Upper lobe of right lung (tissue), 1 donor: Measurements from ENCODE around the gene OTULINL. TPM values are rescaled to one million over a fixed set of nuclear protein-coding genes. Genes with fewer than 3 reads are reported as not detected.

Experiments
- ATAC-seq: fragments of 200-7000 bp; cut with Tn5 transposase; one replicate; pipeline ENCODE4 v1.9.1; 2020; ENCODE audit warnings: mild to moderate bottlenecking, moderate library complexity
- DNase-seq: peaks from one replicate; pipeline ENCODE4 v3.0.0-alpha.2; 2020
- H3K27ac ChIP-seq: fragments of 200-600 bp; one replicate; pipeline ENCODE4 v1.8.0; 2022
- H3K27me3 ChIP-seq: fragments of 200-600 bp; one replicate; pipeline ENCODE4 v1.8.0; 2022; ENCODE audit warnings: mild to moderate bottlenecking
- H3K36me3 ChIP-seq: fragments of 200-600 bp; one replicate; pipeline ENCODE4 v1.8.0; 2022
- H3K4me1 ChIP-seq: fragments of 200-600 bp; one replicate; pipeline ENCODE4 v1.8.0; 2022
- H3K4me3 ChIP-seq: fragments of 200-600 bp; one replicate; pipeline ENCODE4 v1.8.0; 2022; ENCODE audit warnings: mild to moderate bottlenecking
- H3K9me3 ChIP-seq: fragments of 200-600 bp; one replicate; pipeline ENCODE4 v1.8.0; 2022
- intact Hi-C: fragments of 100-400 bp; cut with DNase I; formaldehyde crosslinking; loops from one replicate; pipeline ENCODE4 v1.11.0; 2022
- total RNA-seq: library from RNA; stranded (reverse); fragmentation: NEBNext Ultra II Directional; extraction: Animal tissue kit (Norgen Biotek cat#: 25700); gene quantifications from one replicate; pipeline ENCODE4 v1.2.1, GENCODE V29; 2021
- TF ChIP-seq, protein P1 (sequence below): fragments of 200-600 bp; IDR thresholded peaks from one replicate; pipeline ENCODE4 v1.8.0; 2022; ENCODE audit warnings: antibody characterized with exemption
- donor health status: DM: no; HTN: yes; CAD: no; lungs with severe emphysema.

OTULINL gene
- total RNA-seq, 1 donor from 2014 or later, result 104 TPM

DNA sequence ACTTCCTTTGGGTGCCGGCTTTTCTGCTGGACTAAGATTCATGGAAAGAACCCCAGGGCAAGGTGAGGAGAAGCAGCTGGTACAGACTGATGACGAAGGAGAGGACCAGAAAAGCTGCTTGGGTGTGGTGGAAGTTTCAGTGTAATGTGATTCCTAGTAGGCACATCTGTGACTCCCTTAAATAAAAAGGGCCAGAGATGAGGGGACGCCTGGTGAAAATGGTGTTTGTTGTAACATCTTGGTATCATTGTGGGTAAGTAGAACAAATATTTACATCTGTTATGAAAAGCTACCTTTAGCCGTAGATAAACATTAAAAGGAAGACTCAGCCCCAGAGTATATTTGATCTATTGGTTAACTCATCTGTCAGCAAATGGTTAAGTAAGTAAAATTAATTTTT is 33.8 kb downstream of the OTULINL start:
- intact Hi-C loops, result no loop called here
- H3K27ac ChIP-seq, result no peak overlapping the region

DNA sequence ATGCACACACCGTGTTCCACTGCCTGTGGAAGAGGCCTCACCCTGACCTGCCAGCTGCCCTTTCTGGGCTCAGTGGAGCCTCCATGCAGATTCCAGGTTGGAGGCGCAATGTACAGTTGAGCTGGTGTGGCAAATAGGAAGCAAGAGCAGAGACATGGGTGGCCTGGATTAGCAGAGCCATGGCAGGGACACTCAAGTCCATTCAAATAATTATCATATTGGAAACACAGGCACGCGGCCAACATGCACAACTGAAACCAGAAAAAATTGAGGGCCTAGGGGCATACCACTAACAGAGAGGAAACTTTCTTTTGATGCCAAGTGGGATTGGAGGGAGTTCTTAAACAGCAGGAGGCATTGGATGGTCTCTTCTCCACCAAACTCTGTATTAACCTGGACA is 35.8 kb downstream of the OTULINL start:
- Histone ChIP-seq H3K27me3 (no peaks in the 10 kb centered on the region), H3K36me3 (peaks cover 19% of the 10 kb centered on the region), H3K27ac (no peak overlapping the region), H3K4me3 (no peak overlapping the region), H3K4me1 (no peaks in the 10 kb centered on the region), H3K9me3 (no peaks in the 10 kb centered on the region)
- ATAC-seq (no peak), DNase-seq (no peak)
- TF ChIP-seq, protein P1, sequence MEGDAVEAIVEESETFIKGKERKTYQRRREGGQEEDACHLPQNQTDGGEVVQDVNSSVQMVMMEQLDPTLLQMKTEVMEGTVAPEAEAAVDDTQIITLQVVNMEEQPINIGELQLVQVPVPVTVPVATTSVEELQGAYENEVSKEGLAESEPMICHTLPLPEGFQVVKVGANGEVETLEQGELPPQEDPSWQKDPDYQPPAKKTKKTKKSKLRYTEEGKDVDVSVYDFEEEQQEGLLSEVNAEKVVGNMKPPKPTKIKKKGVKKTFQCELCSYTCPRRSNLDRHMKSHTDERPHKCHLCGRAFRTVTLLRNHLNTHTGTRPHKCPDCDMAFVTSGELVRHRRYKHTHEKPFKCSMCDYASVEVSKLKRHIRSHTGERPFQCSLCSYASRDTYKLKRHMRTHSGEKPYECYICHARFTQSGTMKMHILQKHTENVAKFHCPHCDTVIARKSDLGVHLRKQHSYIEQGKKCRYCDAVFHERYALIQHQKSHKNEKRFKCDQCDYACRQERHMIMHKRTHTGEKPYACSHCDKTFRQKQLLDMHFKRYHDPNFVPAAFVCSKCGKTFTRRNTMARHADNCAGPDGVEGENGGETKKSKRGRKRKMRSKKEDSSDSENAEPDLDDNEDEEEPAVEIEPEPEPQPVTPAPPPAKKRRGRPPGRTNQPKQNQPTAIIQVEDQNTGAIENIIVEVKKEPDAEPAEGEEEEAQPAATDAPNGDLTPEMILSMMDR, result no peak
- intact Hi-C loops, result no loop called here

More for the DNA sequence above, 33.8 kb downstream of the OTULINL start:
- Histone ChIP-seq H3K27me3 (no peaks in the 10 kb centered on the region), H3K9me3 (no peaks in the 10 kb centered on the region), H3K36me3 (peaks cover 23% of the 10 kb centered on the region), H3K4me3 (no peak overlapping the region), H3K4me1 (no peaks in the 10 kb centered on the region)
- ATAC-seq (no peak), DNase-seq (no peak)
- TF ChIP-seq, protein P1, result no peak

DNA sequence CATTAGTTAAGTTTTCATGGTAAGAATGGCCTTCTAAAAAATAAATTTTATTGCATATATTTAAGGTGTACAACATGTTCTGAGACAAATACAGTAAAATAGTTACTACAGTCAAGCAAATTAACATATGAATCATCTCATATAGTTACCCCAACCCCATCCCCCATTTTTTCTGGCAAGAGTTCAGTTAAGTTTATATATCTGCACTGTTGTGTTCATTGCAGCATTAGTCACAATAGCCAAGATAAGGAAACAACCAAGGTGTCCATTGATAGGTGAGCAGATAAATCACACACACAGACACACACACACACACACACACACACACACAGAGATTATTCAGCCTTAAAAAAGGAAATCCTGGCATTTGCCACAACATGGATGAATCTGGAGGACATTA is 45.7 kb downstream of the OTULINL start:
- ATAC-seq (no peak), DNase-seq (no peak)
- Histone ChIP-seq H3K27ac (no peak overlapping the region), H3K4me1 (no peaks in the 10 kb centered on the region), H3K9me3 (no peaks in the 10 kb centered on the region), H3K27me3 (no peaks in the 10 kb centered on the region), H3K36me3 (no peaks in the 10 kb centered on the region), H3K4me3 (no peak overlapping the region)
- intact Hi-C loops, result no loop called here
- TF ChIP-seq, protein P1, result no peak

DNA sequence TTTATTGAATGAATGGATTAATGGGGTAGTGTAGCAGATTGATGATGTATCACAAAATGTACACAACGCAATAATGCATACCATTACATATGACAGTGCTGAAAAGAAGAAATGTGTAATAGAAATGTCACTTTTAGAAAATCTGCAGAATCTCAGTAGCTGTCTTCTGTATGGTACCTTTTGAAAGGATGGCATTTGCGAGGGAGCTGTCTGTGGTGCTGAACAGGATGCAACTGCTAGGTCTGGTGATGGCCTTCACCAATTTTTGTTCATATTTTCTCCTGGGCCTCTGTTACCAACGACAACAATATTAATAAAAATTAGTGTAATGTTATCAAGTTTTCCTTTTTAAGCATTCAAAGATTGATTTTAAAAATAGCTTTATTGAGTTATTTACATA is 46.8 kb downstream of the OTULINL start:
- TF ChIP-seq, protein P1, result no peak
- no peaks in the 10 kb centered on the region for H3K9me3 ChIP-seq
- DNase-seq (no peak), ATAC-seq (peak; percentile 62)
- H3K27me3 ChIP-seq, result no peaks in the 10 kb centered on the region
- intact Hi-C loops, result no loop called here
- H3K36me3 ChIP-seq, result no peaks in the 10 kb centered on the region
- H3K4me1 ChIP-seq, result no peaks in the 10 kb centered on the region
- no peak overlapping the region for H3K4me3 ChIP-seq
- no peak overlapping the region for H3K27ac ChIP-seq

DNA sequence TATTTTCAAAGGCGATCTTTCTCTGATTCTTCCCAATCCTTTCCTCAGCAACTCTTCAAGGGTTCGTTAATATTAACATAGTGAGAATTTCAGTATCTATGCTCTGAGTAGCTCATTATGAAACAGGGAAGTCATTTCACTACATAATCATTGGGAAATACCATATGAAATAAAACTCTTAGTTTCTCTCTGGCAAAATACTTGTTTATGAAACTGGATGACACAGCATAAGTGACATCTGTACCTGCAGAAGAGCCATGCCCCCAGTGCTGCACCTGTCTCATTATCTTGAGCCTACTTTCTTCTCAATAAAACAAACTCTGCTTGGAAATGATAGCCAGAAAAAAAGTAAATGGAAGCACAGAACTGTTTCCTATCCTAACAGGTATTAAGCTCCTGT is 49.1 kb downstream of the OTULINL start:
- intact Hi-C loops, result no loop called here
- ATAC-seq (no peak), DNase-seq (no peak)
- TF ChIP-seq, protein P1, result no peak
- no peaks in the 10 kb centered on the region for H3K36me3 ChIP-seq
- H3K4me3 ChIP-seq, result no peak overlapping the region
- no peak overlapping the region for H3K27ac ChIP-seq
- no peaks in the 10 kb centered on the region for H3K4me1 ChIP-seq
- no peaks in the 10 kb centered on the region for H3K27me3 ChIP-seq
- H3K9me3 ChIP-seq, result no peaks in the 10 kb centered on the region

DNA sequence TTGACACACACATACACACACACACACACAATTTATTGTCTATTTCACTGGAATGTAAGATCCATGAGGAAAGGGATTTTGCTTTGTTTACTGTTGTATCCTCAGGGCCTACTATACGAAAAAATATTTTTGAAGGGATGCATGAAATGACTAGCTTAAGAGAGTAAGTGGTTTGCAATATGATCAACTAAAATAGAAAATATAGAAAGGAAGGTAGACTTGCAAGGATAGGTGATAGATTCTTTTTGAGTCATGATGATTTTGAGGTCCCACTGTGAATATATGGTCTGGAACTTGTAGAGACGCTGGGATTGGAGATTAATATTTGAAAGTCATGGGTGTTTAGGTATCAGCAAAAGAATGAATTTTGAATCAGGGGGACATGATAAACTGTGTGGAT is 54.1 kb downstream of the OTULINL start:
- TF ChIP-seq, protein P1, result no peak
- no peak overlapping the region for H3K4me3 ChIP-seq
- intact Hi-C loops, result no loop called here
- H3K27me3 ChIP-seq, result no peaks in the 10 kb centered on the region
- H3K27ac ChIP-seq, result no peak overlapping the region
- no peaks in the 10 kb centered on the region for H3K9me3 ChIP-seq
- DNase-seq (no peak), ATAC-seq (no peak)
- no peaks in the 10 kb centered on the region for H3K4me1 ChIP-seq
- H3K36me3 ChIP-seq, result no peaks in the 10 kb centered on the region
